Subcutaneous adipose tissue (tissue), 4 donors: ENCODE results near the gene GHDC. TPM values are rescaled to one million over a fixed set of nuclear protein-coding genes. Genes with fewer than 3 reads are reported as not detected.

Source experiments
- CTCF ChIP-seq: fragments of 450-650 bp; IDR thresholded peaks from one replicate; pipeline ENCODE4 v1.5.1; 2016; ENCODE audit warnings: low read depth, mild to moderate bottlenecking, control low read depth, antibody characterized with exemption, moderate library complexity
- total RNA-seq, 4 donors: library from RNA; depleted of rRNA; stranded (reverse); fragments of >200 nt; gene quantifications; one replicate each; pipeline ENCODE4 v1.1.0, GENCODE V29; 2016

Gene GHDC
- total RNA-seq, 4 donors from 2014 or later: 18.8 to 47.5 (median 45.3) TPM

GRCh38 chr17:42166196-42166763, 28.0 kb downstream of the GHDC start:
- TF ChIP-seq CTCF: no peak

- no peak for TF ChIP-seq CTCF
These were observed 28.5 kb downstream of the GHDC start for GRCh38 chr17:42165751-42166150.

- TF ChIP-seq CTCF: no peak
These were observed 30.4 kb downstream of the GHDC start for GRCh38 chr17:42163696-42164407.

- TF ChIP-seq CTCF: no peak
These were observed 31.2 kb downstream of the GHDC start for GRCh38 chr17:42163113-42163512.

GRCh38 chr17:42160531-42160910, 33.8 kb downstream of the GHDC start:
- TF ChIP-seq CTCF: no peak

- no peak for TF ChIP-seq CTCF
These were observed 34.3 kb downstream of the GHDC start for GRCh38 chr17:42159796-42160530.

- TF ChIP-seq CTCF: no peak
These were observed 38.7 kb downstream of the GHDC start for GRCh38 chr17:42155614-42156045.
